ENCODE measurements around the gene DCP1A. TPM values are rescaled to one million over a fixed set of nuclear protein-coding genes. Genes with fewer than 3 reads are reported as not detected.
"Not testable (repeated sequence)": the region's sequence is repeated elsewhere in the genome, so short reads cannot be mapped to it uniquely, and the experiment has no call there.

DCP1A gene
- total and polyA plus RNA-seq, 2 donors (not counting 3 experiments of a cell fraction or from before 2014, with no cell fraction given), result 32.3 to 38.0 TPM

GRCh38 chr3:53328746-53329145 is 18.6 kb downstream of the DCP1A start:
- Histone ChIP-seq H3K4me3 (replicated peaks in 1 of 3; ENCODE audit: insufficient read depth in 1 of 3, low read depth in 1 of 3, low read length in 3 of 3) (no peak overlapping the region), H3K79me2 (ENCODE audit: control insufficient read depth, insufficient read depth, low read length) (peaks cover 61% of the 10 kb centered on the region), H3K9me3 (replicated peaks; ENCODE audit: control insufficient read depth, insufficient read depth, low read length) (no peaks in the 10 kb centered on the region), H4K20me1 (replicated peaks; ENCODE audit: control insufficient read depth, extremely low read depth, insufficient read depth, low read length) (peaks cover 4% of the 10 kb centered on the region), H3K4me2 (ENCODE audit: insufficient read depth, low read length) (no peak overlapping the region), H3K9me1 (replicated peaks; ENCODE audit: control insufficient read depth, extremely low read depth, insufficient read depth, low read length) (no peaks in the 10 kb centered on the region), H3K36me3 (ENCODE audit: control insufficient read depth in 2 of 2, extremely low read depth in 1 of 2, insufficient read depth in 2 of 2, low read length in 2 of 2) (peaks cover 3 to 9% of the 10 kb centered on the region in 2 experiments), H3K27ac (ENCODE audit: insufficient read depth, low read depth, low read length) (no peak overlapping the region), H3K9ac (replicated peaks; ENCODE audit: extremely low read depth, insufficient read depth, low read length) (no peak overlapping the region), H2AFZ (ENCODE audit: low read depth, low read length) (no peak overlapping the region), H3K27me3 (ENCODE audit: control insufficient read depth in 2 of 2, insufficient read depth in 2 of 2, low read length in 2 of 2) (no peaks in the 10 kb centered on the region), H3K4me1 (ENCODE audit: control insufficient read depth, extremely low read depth, insufficient read depth, low read length) (no peaks in the 10 kb centered on the region)
- intact Hi-C loops (cut with micrococcal nuclease), result no loop called here
- TF ChIP-seq MYC (IDR thresholded peaks at IDR 0.05; ENCODE audit: low read depth, low read length) (no peak), FOS (IDR thresholded peaks at IDR 0.05; ENCODE audit: borderline replicate concordance, insufficient read depth, low read length) (no peak), POLR2A (IDR thresholded peaks at IDR 0.05; ENCODE audit: low read depth, low read length) (no peak), JUN (IDR thresholded peaks at IDR 0.05; ENCODE audit: borderline replicate concordance, insufficient read depth, insufficient read length, low read depth) (no peak), MAX (IDR thresholded peaks at IDR 0.05; ENCODE audit: insufficient read depth, insufficient read length) (no peak), POLR2AphosphoS5 (IDR thresholded peaks at IDR 0.05; ENCODE audit: insufficient read depth, low read depth, low read length) (no peak), GATA2 (IDR thresholded peaks at IDR 0.05; ENCODE audit: insufficient read depth, insufficient read length, low read depth, low read length) (no peak), EZH2 (IDR thresholded peaks at IDR 0.05; ENCODE audit: borderline replicate concordance, low read depth, low read length, severe bottlenecking) (no peak), CTCF (IDR thresholded peaks at IDR 0.05; ENCODE audit: extremely low read depth in 1 of 2, insufficient read depth in 1 of 2, low read depth in 1 of 2, low read length in 2 of 2) (no peak)
- POLR2A ChIA-PET, result no interaction called here
- CTCF ChIA-PET, result no interaction called here
- FAIRE-seq (no peak), DNase-seq (ENCODE audit: low read depth, low spot score) (no peak)
- dilution Hi-C loops (cut with MboI; ENCODE audit: extremely low pct_ligation_motif_present, low sequenced_read_pairs), result no loop called here
- no TSS peak for BruUV-seq (replicated peaks)

DNA sequence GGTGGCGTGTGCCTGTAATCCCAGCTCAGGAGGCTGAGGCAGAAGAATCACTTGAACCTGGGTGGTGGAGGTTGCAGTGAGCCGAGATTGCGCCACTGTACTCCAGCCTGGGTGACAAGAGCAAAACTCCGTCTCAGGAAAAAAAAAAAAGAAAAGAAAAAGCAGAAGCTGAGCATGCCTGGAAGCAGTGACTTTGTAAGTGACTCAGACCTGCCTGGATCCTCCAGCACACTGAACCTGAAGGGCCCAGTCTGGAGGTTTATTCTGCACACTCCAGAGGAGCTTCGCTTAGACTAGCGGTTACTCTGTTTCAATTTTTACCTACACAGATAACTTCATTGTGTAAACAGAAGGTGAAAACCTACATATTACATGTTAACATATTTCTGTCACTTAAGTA is 19.4 kb downstream of the DCP1A start:
- H2AFZ ChIP-seq (ENCODE audit: low read depth, low read length); CTCF ChIA-PET; BruUV-seq (replicated peaks); H3K27me3 ChIP-seq (ENCODE audit: control insufficient read depth in 2 of 2, insufficient read depth in 2 of 2, low read length in 2 of 2); POLR2A ChIA-PET; H3K9ac ChIP-seq (replicated peaks; ENCODE audit: extremely low read depth, insufficient read depth, low read length); H3K4me2 ChIP-seq (ENCODE audit: insufficient read depth, low read length); intact Hi-C loops (cut with micrococcal nuclease); H3K9me1 ChIP-seq (replicated peaks; ENCODE audit: control insufficient read depth, extremely low read depth, insufficient read depth, low read length); DNase-seq (ENCODE audit: low read depth, low spot score); H4K20me1 ChIP-seq (replicated peaks; ENCODE audit: control insufficient read depth, extremely low read depth, insufficient read depth, low read length); H3K9me3 ChIP-seq (replicated peaks; ENCODE audit: control insufficient read depth, insufficient read depth, low read length); FAIRE-seq; dilution Hi-C loops (cut with MboI; ENCODE audit: extremely low pct_ligation_motif_present, low sequenced_read_pairs); H3K4me1 ChIP-seq (ENCODE audit: control insufficient read depth, extremely low read depth, insufficient read depth, low read length); H3K27ac ChIP-seq (ENCODE audit: insufficient read depth, low read depth, low read length); H3K4me3 ChIP-seq (replicated peaks in 1 of 3; ENCODE audit: insufficient read depth in 1 of 3, low read depth in 1 of 3, low read length in 3 of 3); H3K36me3 ChIP-seq (ENCODE audit: control insufficient read depth in 2 of 2, extremely low read depth in 1 of 2, insufficient read depth in 2 of 2, low read length in 2 of 2): not testable (repeated sequence)
- H3K79me2 ChIP-seq (ENCODE audit: control insufficient read depth, insufficient read depth, low read length), result peaks cover 64% of the 10 kb centered on the region

Measured in endothelial cell of umbilical vein (primary cell).